ENCODE data around the gene BCL2L11.

GRCh38 chr2:111148225-111148873, 27.6 kb downstream of the BCL2L11 start:
- TF ChIP-seq CTCF (IDR thresholded peaks at IDR 0.05) (no peak), EP300 (IDR thresholded peaks at IDR 0.05) (no peak)

Measured in ovary (tissue), 3 donors.